HepG2 (cell line): Measurements from ENCODE around the gene STYXL1. TPM values are rescaled to one million over a fixed set of nuclear protein-coding genes. Genes with fewer than 3 reads are reported as not detected.

Experiments
- ARNT2 ChIP-seq: sonication (generic); formaldehyde crosslinking; IDR thresholded peaks from 2 replicates; pipeline ENCODE4 v1.8.0; 2022; ENCODE audit warnings: mild to moderate bottlenecking, low read depth, missing genetic modification reagents, moderate library complexity
- FOSL1 ChIP-seq: sonication (generic); formaldehyde crosslinking; IDR thresholded peaks from 2 replicates; pipeline ENCODE4 v1.9.0; 2021; ENCODE audit warnings: missing genetic modification reagents, borderline replicate concordance
- FOXA3 ChIP-seq: IDR thresholded peaks from 2 replicates; pipeline ENCODE4 v1.6.1; 2016; ENCODE audit warnings: missing genetic modification reagents, missing compliant biosample characterization
- HMGA1 ChIP-seq: sonication (generic); formaldehyde crosslinking; conservative IDR thresholded peaks from 2 replicates; pipeline ENCODE4 v1.4.0; 2020; ENCODE audit warnings: missing genetic modification reagents
- MAFG ChIP-seq: sonication (generic); formaldehyde crosslinking; IDR thresholded peaks from 2 replicates; pipeline ENCODE4 v1.5.1; 2020; ENCODE audit warnings: mild to moderate bottlenecking, missing genetic modification reagents
- MTF1 ChIP-seq: sonication (generic); formaldehyde crosslinking; IDR thresholded peaks from 2 replicates; pipeline ENCODE4 v1.5.0; 2020; ENCODE audit warnings: missing genetic modification reagents
- NAIF1 ChIP-seq: sonication (generic); formaldehyde crosslinking; IDR thresholded peaks from 2 replicates; pipeline ENCODE4 v1.5.0; 2020; ENCODE audit warnings: mild to moderate bottlenecking, missing genetic modification reagents, borderline replicate concordance
- NCOR1 ChIP-seq: fragments of 200-600 bp; sonication (generic); IDR thresholded peaks from 2 replicates; pipeline ENCODE4 v1.7.0; 2017; ENCODE audit warnings: antibody characterized with exemption, low read length, borderline replicate concordance
- SALL2 ChIP-seq: sonication (generic); formaldehyde crosslinking; IDR thresholded peaks from 2 replicates; pipeline ENCODE4 v1.8.1; 2023; ENCODE audit warnings: mild to moderate bottlenecking, missing genetic modification reagents, inconsistent platforms
- SCMH1 ChIP-seq: sonication (generic); formaldehyde crosslinking; IDR thresholded peaks from 2 replicates; pipeline ENCODE4 v1.9.0; 2021; ENCODE audit warnings: missing genetic modification reagents, mild to moderate bottlenecking, borderline replicate concordance
- TEAD2 ChIP-seq: sonication (generic); formaldehyde crosslinking; IDR thresholded peaks from 2 replicates; pipeline ENCODE4 v1.9.0; 2021; ENCODE audit warnings: missing genetic modification reagents
- TEAD3 ChIP-seq: optimal IDR thresholded peaks from 2 replicates; pipeline ENCODE3; 2016; ENCODE audit warnings: borderline replicate concordance
- ZBTB2 ChIP-seq: sonication (generic); formaldehyde crosslinking; IDR thresholded peaks from 2 replicates; pipeline ENCODE4 v1.8.0; 2022; ENCODE audit warnings: low read depth, missing genetic modification reagents
- ZFP1 ChIP-seq: IDR thresholded peaks from 2 replicates; pipeline ENCODE4 v1.6.1; 2016
- ZFP82 ChIP-seq: sonication (generic); formaldehyde crosslinking; IDR thresholded peaks from 2 replicates; pipeline ENCODE4 v1.5.1; 2020; ENCODE audit warnings: mild to moderate bottlenecking, missing genetic modification reagents, borderline replicate concordance
- ZNF10 ChIP-seq: sonication (generic); formaldehyde crosslinking; IDR thresholded peaks from 2 replicates; pipeline ENCODE4 v1.4.0; 2020; ENCODE audit warnings: mild to moderate bottlenecking, low read depth, missing genetic modification reagents, borderline replicate concordance
- ZNF770 ChIP-seq: sonication (generic); formaldehyde crosslinking; IDR thresholded peaks from 2 replicates; pipeline ENCODE4 v1.5.0; 2020; ENCODE audit warnings: mild to moderate bottlenecking, missing genetic modification reagents
- polyA plus RNA-seq, 8 experiments: library from polyadenylated mRNA; depleted of rRNA in 3 of 8; stranded (reverse) in 7 of 8; unstranded in 1 of 8; fragments of >200 nt; fragmentation: Illumina TruSeq in 4 of 8; extraction: Trizol in 4 of 8; gene quantifications; 2 replicates each; pipeline versions ENCODE4 v1.2.1 to v1.2.3, GENCODE V29; 2011 to 2016; ENCODE audit warnings: low read depth in 4 of 8, missing spikeins in 1 of 8, mixed read lengths in 1 of 8; ENCODE audit not compliant: insufficient read depth in 1 of 8
- total RNA-seq, 5 experiments: library from RNA; depleted of rRNA; stranded (reverse); fragments of >200 nt; fragmentation: Illumina TruSeq; extraction: Trizol; gene quantifications; 2 replicates each; pipeline ENCODE4 v1.2.3, GENCODE V29; 2016; ENCODE audit warnings: low read depth in 1 of 5
- TF ChIP-seq, protein P1 (sequence below): sonication (generic); formaldehyde crosslinking; IDR thresholded peaks from 2 replicates; pipeline ENCODE4 v1.4.0; 2020; ENCODE audit warnings: mild to moderate bottlenecking, missing genetic modification reagents
- TF ChIP-seq, protein P2 (sequence below): IDR thresholded peaks from 2 replicates; pipeline ENCODE4 v1.6.1; 2018; ENCODE audit warnings: missing genetic modification reagents
- TF ChIP-seq, protein P3 (sequence below): sonication (generic); formaldehyde crosslinking; IDR thresholded peaks from 2 replicates; pipeline ENCODE4 v1.4.0; 2020; ENCODE audit warnings: missing genetic modification reagents

STYXL1 gene
- total and polyA plus RNA-seq, 2 of the 13 experiments (the other 11 are each of a cell fraction or from before 2014, with no cell fraction given) = 23.9 to 38.3 TPM

- TF ChIP-seq, protein P1, sequence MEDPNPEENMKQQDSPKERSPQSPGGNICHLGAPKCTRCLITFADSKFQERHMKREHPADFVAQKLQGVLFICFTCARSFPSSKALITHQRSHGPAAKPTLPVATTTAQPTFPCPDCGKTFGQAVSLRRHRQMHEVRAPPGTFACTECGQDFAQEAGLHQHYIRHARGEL (CRISPR knock-in tag) = no peak
- TF ChIP-seq ZFP82 (CRISPR knock-in tag) = no peak
- peak; percentile 62 for TF ChIP-seq ZNF770 (CRISPR knock-in tag)
- TF ChIP-seq NAIF1 (CRISPR knock-in tag) = no peak
- no peak for TF ChIP-seq MTF1
- TF ChIP-seq, protein P2, sequence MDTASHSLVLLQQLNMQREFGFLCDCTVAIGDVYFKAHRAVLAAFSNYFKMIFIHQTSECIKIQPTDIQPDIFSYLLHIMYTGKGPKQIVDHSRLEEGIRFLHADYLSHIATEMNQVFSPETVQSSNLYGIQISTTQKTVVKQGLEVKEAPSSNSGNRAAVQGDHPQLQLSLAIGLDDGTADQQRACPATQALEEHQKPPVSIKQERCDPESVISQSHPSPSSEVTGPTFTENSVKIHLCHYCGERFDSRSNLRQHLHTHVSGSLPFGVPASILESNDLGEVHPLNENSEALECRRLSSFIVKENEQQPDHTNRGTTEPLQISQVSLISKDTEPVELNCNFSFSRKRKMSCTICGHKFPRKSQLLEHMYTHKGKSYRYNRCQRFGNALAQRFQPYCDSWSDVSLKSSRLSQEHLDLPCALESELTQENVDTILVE (CRISPR knock-in tag) = no peak
- TF ChIP-seq ZNF10 = no peak
- no peak for TF ChIP-seq ZBTB2
- no peak for TF ChIP-seq ARNT2 (CRISPR knock-in tag)
- TF ChIP-seq HMGA1 (CRISPR knock-in tag) = no peak
- TF ChIP-seq, protein P3, sequence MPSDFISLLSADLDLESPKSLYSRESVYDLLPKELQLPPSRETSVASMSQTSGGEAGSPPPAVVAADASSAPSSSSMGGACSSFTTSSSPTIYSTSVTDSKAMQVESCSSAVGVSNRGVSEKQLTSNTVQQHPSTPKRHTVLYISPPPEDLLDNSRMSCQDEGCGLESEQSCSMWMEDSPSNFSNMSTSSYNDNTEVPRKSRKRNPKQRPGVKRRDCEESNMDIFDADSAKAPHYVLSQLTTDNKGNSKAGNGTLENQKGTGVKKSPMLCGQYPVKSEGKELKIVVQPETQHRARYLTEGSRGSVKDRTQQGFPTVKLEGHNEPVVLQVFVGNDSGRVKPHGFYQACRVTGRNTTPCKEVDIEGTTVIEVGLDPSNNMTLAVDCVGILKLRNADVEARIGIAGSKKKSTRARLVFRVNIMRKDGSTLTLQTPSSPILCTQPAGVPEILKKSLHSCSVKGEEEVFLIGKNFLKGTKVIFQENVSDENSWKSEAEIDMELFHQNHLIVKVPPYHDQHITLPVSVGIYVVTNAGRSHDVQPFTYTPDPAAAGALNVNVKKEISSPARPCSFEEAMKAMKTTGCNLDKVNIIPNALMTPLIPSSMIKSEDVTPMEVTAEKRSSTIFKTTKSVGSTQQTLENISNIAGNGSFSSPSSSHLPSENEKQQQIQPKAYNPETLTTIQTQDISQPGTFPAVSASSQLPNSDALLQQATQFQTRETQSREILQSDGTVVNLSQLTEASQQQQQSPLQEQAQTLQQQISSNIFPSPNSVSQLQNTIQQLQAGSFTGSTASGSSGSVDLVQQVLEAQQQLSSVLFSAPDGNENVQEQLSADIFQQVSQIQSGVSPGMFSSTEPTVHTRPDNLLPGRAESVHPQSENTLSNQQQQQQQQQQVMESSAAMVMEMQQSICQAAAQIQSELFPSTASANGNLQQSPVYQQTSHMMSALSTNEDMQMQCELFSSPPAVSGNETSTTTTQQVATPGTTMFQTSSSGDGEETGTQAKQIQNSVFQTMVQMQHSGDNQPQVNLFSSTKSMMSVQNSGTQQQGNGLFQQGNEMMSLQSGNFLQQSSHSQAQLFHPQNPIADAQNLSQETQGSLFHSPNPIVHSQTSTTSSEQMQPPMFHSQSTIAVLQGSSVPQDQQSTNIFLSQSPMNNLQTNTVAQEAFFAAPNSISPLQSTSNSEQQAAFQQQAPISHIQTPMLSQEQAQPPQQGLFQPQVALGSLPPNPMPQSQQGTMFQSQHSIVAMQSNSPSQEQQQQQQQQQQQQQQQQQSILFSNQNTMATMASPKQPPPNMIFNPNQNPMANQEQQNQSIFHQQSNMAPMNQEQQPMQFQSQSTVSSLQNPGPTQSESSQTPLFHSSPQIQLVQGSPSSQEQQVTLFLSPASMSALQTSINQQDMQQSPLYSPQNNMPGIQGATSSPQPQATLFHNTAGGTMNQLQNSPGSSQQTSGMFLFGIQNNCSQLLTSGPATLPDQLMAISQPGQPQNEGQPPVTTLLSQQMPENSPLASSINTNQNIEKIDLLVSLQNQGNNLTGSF (CRISPR knock-in tag) = no peak
- TF ChIP-seq NCOR1 = 0 out of 2 replicates have a peak, but pooled peaks have one; percentile 24
- no peak for TF ChIP-seq SCMH1 (CRISPR knock-in tag)
- TF ChIP-seq TEAD2 (CRISPR knock-in tag) = no peak
- TF ChIP-seq FOXA3 = peak; percentile 28; the same call in 1 of the 2 replicates
- no peak for TF ChIP-seq ZFP1 (CRISPR knock-in tag)
- TF ChIP-seq SALL2 (CRISPR knock-in tag) = no peak
- TF ChIP-seq FOSL1 (CRISPR knock-in tag) = no peak
- TF ChIP-seq MAFG = no peak
- peak; percentile 15 for TF ChIP-seq TEAD3 (CRISPR knock-in tag)
Measured at GRCh38 chr7:76020031-76020714, 27.6 kb downstream of the STYXL1 start (continued).
